ENCODE results near the gene KCNIP3.

KCNIP3 gene

GRCh38 chr2:95357717-95358280 lies 60.7 kb downstream of the KCNIP3 start:
- CTCF ChIA-PET: interaction anchor here (4.6 kb wide), 1 partner anchor 13 kb away, joined by 23 read pairs; no protein-coding TSS in a partner anchor
- no peak for DNase-seq (ENCODE audit: low read depth, low spot score)
- H3K4me3 ChIP-seq (ENCODE audit: low read depth, low read length): no peak overlapping the region
- no peak for TF ChIP-seq CTCF (IDR thresholded peaks at IDR 0.05; ENCODE audit: insufficient read depth, low read length, missing control alignments)
- POLR2A ChIA-PET: interaction anchor here (1.9 kb wide), 1 partner anchor 12 kb away, joined by 7 read pairs; no protein-coding TSS in a partner anchor

DNA sequence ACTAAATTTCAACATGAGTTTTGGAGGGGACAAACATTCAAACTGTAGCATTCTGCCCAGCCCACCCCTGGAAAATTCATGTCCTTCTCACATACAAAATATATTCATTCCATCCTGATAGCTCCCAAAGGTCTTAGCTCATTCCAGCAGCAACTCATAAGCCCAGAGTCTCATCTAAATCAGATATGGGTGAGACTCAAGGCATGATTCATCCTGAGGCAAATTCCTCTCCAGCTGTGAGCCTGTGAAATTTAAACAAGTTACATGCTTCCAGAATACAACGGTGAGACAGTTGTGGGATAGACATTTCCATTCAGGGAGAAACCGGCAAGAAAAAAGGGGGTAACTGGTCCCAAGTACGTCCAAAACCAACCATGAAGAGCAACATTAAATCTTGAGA lies 61.9 kb downstream of the KCNIP3 start:
- H3K4me3 ChIP-seq (ENCODE audit: low read depth, low read length): no peak overlapping the region
- CTCF ChIA-PET: interaction anchor here (4.6 kb wide), 1 partner anchor 14 kb away, joined by 23 read pairs; no protein-coding TSS in a partner anchor
- POLR2A ChIA-PET: interaction anchor here (1.9 kb wide), 1 partner anchor 14 kb away, joined by 7 read pairs; no protein-coding TSS in a partner anchor
- DNase-seq (ENCODE audit: low read depth, low spot score): peak; percentile 21
- no peak for TF ChIP-seq CTCF (IDR thresholded peaks at IDR 0.05; ENCODE audit: insufficient read depth, low read length, missing control alignments)

GRCh38 chr2:95359501-95359930 lies 62.4 kb downstream of the KCNIP3 start:
- no peak for TF ChIP-seq CTCF (IDR thresholded peaks at IDR 0.05; ENCODE audit: insufficient read depth, low read length, missing control alignments)
- no peak for DNase-seq (ENCODE audit: low read depth, low spot score)
- H3K4me3 ChIP-seq (ENCODE audit: low read depth, low read length): no peak overlapping the region
- POLR2A ChIA-PET: interaction anchor here (1.9 kb wide), 1 partner anchor 14 kb away, joined by 7 read pairs; no protein-coding TSS in a partner anchor
- CTCF ChIA-PET: interaction anchor here (4.6 kb wide), 1 partner anchor 14 kb away, joined by 23 read pairs; no protein-coding TSS in a partner anchor

DNA sequence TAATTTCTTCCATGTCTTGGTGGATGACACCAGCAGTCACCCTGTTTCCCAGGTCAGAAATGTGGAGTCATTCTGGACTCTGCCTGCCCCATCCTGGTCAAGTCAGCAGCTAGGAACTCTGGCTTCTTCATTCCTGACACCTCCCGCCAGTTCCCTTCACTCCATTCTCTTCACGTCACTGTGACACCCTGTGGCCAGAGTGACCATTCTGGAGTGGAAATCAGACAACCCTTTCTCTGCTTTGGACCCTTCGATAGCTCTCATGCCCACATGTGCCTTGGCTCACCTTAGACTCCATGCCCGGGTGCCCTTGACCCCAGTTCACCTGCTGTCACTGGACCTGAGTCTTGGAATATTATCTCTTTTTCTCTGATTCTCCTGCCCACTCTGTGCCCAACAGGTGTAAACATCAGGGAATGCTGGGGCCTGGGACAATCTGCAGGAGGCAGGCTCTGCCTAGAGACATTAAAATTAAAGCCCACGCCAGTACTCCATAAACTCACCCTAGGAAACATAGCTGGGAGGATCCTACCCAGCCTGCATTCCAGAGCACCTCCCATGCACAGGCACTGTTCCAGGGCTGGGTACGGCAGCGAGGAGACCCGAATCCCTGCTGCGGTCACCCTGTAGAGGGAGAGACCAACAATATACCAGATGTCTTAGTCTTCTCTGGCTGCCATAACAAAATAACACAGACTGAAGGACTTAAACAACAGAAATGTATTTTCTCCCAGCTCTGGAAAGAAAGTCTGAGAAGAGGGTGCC lies 64.3 kb downstream of the KCNIP3 start:
- CTCF ChIA-PET: interaction anchor here (1.6 to 4.6 kb wide), 2 partner anchors 14 to 16 kb away, joined by 3 to 23 read pairs; no protein-coding TSS in a partner anchor
- H3K4me3 ChIP-seq (ENCODE audit: low read depth, low read length): no peak overlapping the region
- POLR2A ChIA-PET: no interaction called here
- no peak for TF ChIP-seq CTCF (IDR thresholded peaks at IDR 0.05; ENCODE audit: insufficient read depth, low read length, missing control alignments)
- DNase-seq (ENCODE audit: low read depth, low spot score): no peak

GRCh38 chr2:95362486-95362885 lies 65.3 kb downstream of the KCNIP3 start:
- no peak for DNase-seq (ENCODE audit: low read depth, low spot score)
- POLR2A ChIA-PET: no interaction called here
- no peak overlapping the region for H3K4me3 ChIP-seq (ENCODE audit: low read depth, low read length)
- no peak for TF ChIP-seq CTCF (IDR thresholded peaks at IDR 0.05; ENCODE audit: insufficient read depth, low read length, missing control alignments)
- CTCF ChIA-PET: interaction anchor here (0.9 kb wide), 1 partner anchor 27 kb away, joined by 4 read pairs; no protein-coding TSS in a partner anchor

GRCh38 chr2:95366514-95366913 lies 69.4 kb downstream of the KCNIP3 start:
- no peak for TF ChIP-seq CTCF (IDR thresholded peaks at IDR 0.05; ENCODE audit: insufficient read depth, low read length, missing control alignments)
- no peak overlapping the region for H3K4me3 ChIP-seq (ENCODE audit: low read depth, low read length)
- no peak for DNase-seq (ENCODE audit: low read depth, low spot score)
- ChIA-PET POLR2A (no interaction called here), CTCF (no interaction called here)
